ENCODE measurements around the gene OR51T1.
"Not testable (repeated sequence)": the region's sequence is repeated elsewhere in the genome, so short reads cannot be mapped to it uniquely, and the experiment has no call there.

Gene OR51T1

DNA sequence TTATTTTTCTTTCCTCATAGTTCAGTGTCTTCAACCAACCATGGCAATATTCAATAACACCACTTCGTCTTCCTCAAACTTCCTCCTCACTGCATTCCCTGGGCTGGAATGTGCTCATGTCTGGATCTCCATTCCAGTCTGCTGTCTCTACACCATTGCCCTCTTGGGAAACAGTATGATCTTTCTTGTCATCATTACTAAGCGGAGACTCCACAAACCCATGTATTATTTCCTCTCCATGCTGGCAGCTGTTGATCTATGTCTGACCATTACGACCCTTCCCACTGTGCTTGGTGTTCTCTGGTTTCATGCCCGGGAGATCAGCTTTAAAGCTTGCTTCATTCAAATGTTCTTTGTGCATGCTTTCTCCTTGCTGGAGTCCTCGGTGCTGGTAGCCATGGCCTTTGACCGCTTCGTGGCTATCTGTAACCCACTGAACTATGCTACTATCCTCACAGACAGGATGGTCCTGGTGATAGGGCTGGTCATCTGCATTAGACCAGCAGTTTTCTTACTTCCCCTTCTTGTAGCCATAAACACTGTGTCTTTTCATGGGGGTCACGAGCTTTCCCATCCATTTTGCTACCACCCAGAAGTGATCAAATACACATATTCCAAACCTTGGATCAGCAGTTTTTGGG is at the start of gene OR51T1:
Gene OR51T1, plus strand, starts transcription at position 41 of the 641 bp plus-strand sequence. Its CDS starts 0 bp downstream, at position 41.
- DNase-seq = no peak

- no peak for DNase-seq
Measured at GRCh38 chr11:4839851-4840549, 41.7 kb upstream of the OR51T1 start.

GRCh38 chr11:4848908-4849532 is 32.7 kb upstream of the OR51T1 start, which contains the start of gene OR51S1:
TSS of gene OR51S1 (minus strand) at chr11:4849208. CDS start at chr11:4849208, 0 bp downstream.
- no peak for DNase-seq

- DNase-seq = no peak
Measured at GRCh38 chr11:4851033-4851432, 30.7 kb upstream of the OR51T1 start.

- not testable (repeated sequence) for DNase-seq
Measured at GRCh38 chr11:4854286-4854685, 27.4 kb upstream of the OR51T1 start.

- no peak for DNase-seq
Measured at GRCh38 chr11:4862447-4863236, 19.1 kb upstream of the OR51T1 start.

GRCh38 chr11:4863876-4864275 is 17.8 kb upstream of the OR51T1 start:
- DNase-seq = no peak

DNA sequence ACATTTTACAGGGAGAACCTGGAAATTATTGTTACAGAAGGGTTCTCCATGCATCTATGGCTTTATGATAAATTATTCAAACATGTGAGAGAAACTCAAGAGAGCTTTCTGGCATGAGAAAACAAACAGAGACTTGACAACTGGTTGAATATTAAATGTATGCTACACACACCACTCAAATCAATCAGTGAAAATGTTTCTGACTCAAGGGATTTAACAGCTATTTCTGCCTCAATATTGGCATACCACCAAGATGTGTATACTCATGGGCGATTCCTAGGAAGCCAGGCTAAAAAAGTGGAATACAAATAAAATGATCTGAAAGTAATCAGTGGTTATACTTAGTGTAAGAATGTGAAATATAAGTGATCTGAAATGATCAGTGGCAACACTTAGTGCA is 15.8 kb upstream of the OR51T1 start:
- DNase-seq = no peak

DNA sequence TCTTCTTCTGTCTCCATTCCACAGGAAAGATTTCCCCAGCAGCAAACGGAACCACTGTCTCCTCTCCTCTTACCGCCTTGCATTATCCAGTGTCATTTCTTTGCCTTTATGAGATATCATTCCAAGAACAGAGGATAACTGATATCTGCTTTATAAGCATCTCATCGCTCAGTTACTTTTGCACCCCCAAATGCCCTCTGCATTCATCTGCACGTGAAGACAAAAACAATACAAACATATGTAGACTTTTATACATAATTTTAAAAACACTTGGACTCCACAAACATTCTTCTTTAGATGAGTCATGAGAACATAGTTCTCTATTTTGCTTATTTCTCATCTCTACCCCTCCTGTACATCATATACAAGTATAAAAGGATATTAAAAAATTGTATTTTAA is 512 bp upstream of the OR51T1 start:
- no peak for DNase-seq

GRCh38 chr11:4882543-4882942 is 843 bp downstream of the OR51T1 start:
- no peak for DNase-seq

DNA sequence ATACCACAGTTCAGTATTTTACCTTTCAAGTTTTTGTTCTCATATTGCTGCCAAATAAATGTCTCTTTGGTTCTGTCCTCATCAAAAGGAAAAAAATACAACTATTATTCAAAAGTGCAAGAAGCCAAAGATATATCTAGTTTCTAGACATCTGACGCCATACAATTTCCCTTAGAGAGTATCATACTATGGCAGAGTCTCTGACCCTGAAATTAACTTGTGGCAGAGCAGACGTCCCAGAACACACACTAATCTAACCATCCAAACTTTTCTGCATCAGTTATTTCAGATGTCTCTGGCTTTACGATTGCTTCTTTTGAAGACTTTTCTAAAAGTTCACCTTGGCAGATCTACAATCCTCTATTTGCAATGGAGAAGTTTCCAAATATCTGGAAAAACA is 2.7 kb downstream of the OR51T1 start:
- no peak for DNase-seq

DNA sequence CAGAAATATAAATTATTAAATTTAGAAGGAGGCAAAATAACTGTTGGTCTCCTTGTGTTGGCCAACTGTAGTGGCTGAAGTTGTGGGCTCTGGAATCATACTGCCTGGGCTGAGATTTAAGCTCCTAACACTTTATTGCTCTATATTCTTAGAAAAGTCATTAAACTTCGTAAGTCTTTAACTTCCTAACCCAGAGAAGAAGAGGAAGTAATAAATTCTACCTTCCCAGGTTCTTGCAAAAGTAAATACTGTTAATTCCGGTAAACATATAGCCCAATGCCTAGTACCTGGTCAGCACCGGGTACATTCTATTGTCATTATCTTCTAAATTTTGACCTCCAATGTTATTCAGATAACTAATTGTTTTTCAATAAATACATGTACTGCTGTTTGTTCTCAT is 4.5 kb downstream of the OR51T1 start:
- no peak for DNase-seq

- DNase-seq = no peak
Measured at GRCh38 chr11:4887591-4887990, 5.9 kb downstream of the OR51T1 start.

DNA sequence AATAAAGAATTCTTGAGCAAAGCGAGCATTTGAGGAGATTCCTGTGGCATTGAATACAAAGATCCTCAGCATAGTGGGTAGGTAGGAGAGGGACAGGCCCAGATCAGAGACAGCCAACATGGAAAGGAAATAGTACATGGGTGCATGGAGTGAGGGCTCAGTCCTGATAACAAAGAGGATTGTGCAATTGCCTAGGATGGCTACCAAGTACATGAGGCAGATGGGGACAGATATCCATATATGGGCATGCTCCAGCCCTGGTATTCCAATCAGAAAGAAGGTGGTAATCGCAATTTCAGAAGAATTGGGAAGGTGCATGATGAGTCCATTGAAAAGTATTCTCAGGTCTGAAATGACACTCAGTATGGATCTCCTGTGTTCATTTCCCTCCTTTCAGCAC is 8.6 kb downstream of the OR51T1 start:
- DNase-seq = no peak

- DNase-seq = no peak
Measured at GRCh38 chr11:4891996-4892640, 10.4 kb downstream of the OR51T1 start.

DNA sequence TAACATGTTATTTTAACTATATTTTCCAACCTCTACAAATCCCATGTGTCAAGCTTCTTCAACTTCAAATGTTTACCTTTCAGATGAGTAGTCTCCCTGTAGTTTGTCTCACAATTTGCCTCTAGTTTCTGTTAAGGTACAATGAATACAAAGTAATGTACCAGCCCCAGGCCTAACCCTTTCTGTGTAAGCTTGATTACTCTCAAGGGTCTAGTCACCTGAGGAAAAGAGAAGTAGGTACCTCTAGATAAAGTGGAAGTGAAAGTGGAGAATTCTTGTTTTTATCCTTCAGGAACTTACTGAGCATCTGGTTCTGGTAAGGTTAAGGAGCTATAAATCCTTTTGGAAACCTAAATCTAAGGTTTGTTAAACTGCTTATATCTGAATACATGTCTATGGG is 21.8 kb downstream of the OR51T1 start, which contains the start of gene OR51A7:
Gene OR51A7, plus strand, starts transcription at position 300 of the 400 bp plus-strand sequence. CDS start 3,587 bp downstream, outside the sequence.
- no peak for DNase-seq

GRCh38 chr11:4916581-4916980 is 34.9 kb downstream of the OR51T1 start:
- no peak for DNase-seq

DNA sequence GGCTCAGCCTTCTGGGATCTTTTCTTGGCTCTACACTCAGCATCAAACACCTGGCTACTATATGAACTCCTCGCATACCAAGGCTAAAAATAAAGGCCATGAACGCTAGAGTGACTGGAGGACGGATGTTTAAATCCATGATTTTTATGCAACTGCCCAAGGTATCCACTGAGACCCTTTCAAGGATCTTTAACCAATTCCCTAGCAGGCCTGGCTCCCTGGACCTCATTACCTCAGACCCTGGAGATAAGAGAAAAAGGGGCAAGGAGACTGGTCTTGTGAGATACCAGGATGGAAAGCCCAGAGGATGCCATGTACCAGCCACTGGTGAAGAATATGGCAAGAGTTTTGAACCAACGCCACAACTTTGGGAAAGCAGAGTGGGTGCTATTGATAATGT is 37.5 kb downstream of the OR51T1 start, which contains the start of gene OR51G2:
Gene OR51G2, minus strand, starts transcription at position 101 of the 400 bp plus-strand sequence. CDS start 3,687 bp downstream, outside the sequence.
- no peak for DNase-seq

- DNase-seq = no peak
Measured at GRCh38 chr11:4921796-4922195, 40.1 kb downstream of the OR51T1 start.

GRCh38 chr11:4922304-4922703 is 40.6 kb downstream of the OR51T1 start:
- no peak for DNase-seq

DNA sequence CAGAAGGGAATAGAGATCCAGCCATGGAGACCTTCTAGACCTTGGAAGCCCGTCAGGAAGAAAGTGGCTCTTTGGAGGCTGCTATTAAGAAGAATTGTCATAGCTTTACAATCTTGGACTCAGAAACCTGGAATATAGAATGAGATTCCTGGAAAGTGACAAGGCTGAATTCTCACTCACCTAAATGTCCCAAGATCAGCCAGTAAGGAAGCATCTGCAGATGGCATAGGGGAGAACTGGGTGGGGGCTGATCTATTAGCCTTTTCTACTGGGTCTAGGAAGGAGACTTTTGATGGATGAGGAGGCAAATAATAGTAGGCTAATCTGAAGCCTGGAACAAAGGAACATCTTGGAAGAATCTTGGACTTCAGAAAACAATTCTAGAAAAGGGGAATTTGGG is 42.5 kb downstream of the OR51T1 start, which contains the start of gene OR51G1:
Gene OR51G1, minus strand, starts transcription at position 101 of the 400 bp plus-strand sequence. Its CDS starts 0 bp downstream, at position 101.
- no peak for DNase-seq

GRCh38 chr11:4926608-4927007 is 44.9 kb downstream of the OR51T1 start:
- DNase-seq = no peak

All from CD4-positive, alpha-beta T cell treated with Interleukin-6 for 4 hours (primary cell).